Hematopoietic multipotent progenitor cell treated with erythropoietin and hydrocortisone succinate and interleukin-3 and kit ligand, for 17 days (in vitro differentiated cells): ENCODE measurements around the gene RHBDD3.
A peak's percentile ranks its signal among the peaks of the same experiment; 100 is the strongest.

ENCODE experiments used
- DNase-seq: peaks from one replicate; pipeline ENCODE4 v3.0.0-alpha.2; 2015; ENCODE audit warnings: low spot score

The RHBDD3 gene

GRCh38 chr22:29306175-29306834 lies 38.5 kb upstream of the RHBDD3 start, which contains the start of gene GAS2L1:
GAS2L1 (plus strand) TSS chr22:29306650; CDS start chr22:29308106, 1,456 bp downstream.
- DNase-seq: peak; percentile 72

GRCh38 chr22:29305836-29306174 lies 38.0 kb upstream of the RHBDD3 start:
- DNase-seq: no peak

GRCh38 chr22:29302681-29303465 lies 35.1 kb upstream of the RHBDD3 start:
- no peak for DNase-seq

GRCh38 chr22:29302402-29302680 lies 34.6 kb upstream of the RHBDD3 start:
- DNase-seq: no peak

- no peak for DNase-seq
Measured at GRCh38 chr22:29301716-29302401, 34.1 kb upstream of the RHBDD3 start.

- no peak for DNase-seq
Measured at GRCh38 chr22:29300807-29301601, 33.2 kb upstream of the RHBDD3 start.

GRCh38 chr22:29300467-29300806 lies 32.7 kb upstream of the RHBDD3 start:
- DNase-seq: no peak

- DNase-seq: no peak
Measured at GRCh38 chr22:29299136-29299900, 31.5 kb upstream of the RHBDD3 start.

- no peak for DNase-seq
Measured at GRCh38 chr22:29298641-29299040, 30.9 kb upstream of the RHBDD3 start.

GRCh38 chr22:29292379-29292778 lies 24.6 kb upstream of the RHBDD3 start:
- DNase-seq: no peak

- no peak for DNase-seq
Measured at GRCh38 chr22:29291215-29291614, 23.4 kb upstream of the RHBDD3 start.

GRCh38 chr22:29290061-29290460 lies 22.3 kb upstream of the RHBDD3 start:
- no peak for DNase-seq

- no peak for DNase-seq
Measured at GRCh38 chr22:29288837-29289236, 21.1 kb upstream of the RHBDD3 start.

- no peak for DNase-seq
Measured at GRCh38 chr22:29284196-29284595, 16.4 kb upstream of the RHBDD3 start.

- DNase-seq: no peak
Measured at GRCh38 chr22:29277927-29278326, 10.1 kb upstream of the RHBDD3 start.

- no peak for DNase-seq
Measured at GRCh38 chr22:29275819-29276565, 8.2 kb upstream of the RHBDD3 start.

- no peak for DNase-seq
Measured at GRCh38 chr22:29275167-29275566, 7.4 kb upstream of the RHBDD3 start.

- DNase-seq: no peak
Measured at GRCh38 chr22:29272624-29273023, 4.8 kb upstream of the RHBDD3 start.

GRCh38 chr22:29270475-29271271 lies 2.9 kb upstream of the RHBDD3 start:
- peak; percentile 48 for DNase-seq
